GM12892 (cell line): Measurements from ENCODE around the gene MCMBP.

Experiments used
- POLR2A ChIP-seq: IDR thresholded peaks from 2 replicates; pipeline ENCODE4 v1.6.1; 2011; ENCODE audit warnings: low read depth, low read length, control low read depth
- POLR2AphosphoS5 ChIP-seq: IDR thresholded peaks from 2 replicates; pipeline ENCODE4 v1.6.1; 2011; ENCODE audit warnings: low read depth, low read length, control low read depth
- TAF1 ChIP-seq: IDR thresholded peaks from 2 replicates; pipeline ENCODE4 v1.6.1; 2011; ENCODE audit warnings: low read depth, mild to moderate bottlenecking, control low read depth, low read length, borderline replicate concordance

DNA sequence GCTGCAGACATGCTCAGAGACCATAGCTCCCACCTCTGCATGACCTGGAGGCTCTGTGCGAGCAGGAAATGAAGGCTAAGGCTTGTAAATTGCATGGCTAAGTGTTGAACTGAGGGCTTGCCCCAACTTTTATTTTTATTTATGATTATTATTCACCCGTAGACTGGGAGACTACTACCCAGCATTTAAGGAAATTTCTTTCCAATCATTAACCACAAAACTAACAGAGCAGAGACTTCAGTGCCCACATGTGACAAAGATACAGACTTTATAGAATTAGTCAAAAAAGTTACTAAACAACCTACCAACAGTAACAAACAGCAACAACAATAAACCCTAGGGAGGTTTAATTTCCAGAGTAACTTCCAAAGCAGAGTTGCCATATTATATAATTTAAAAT, 39.7 kb downstream of the MCMBP start:
- no peak for TF ChIP-seq POLR2AphosphoS5
- TF ChIP-seq POLR2A, result no peak
- no peak for TF ChIP-seq TAF1
